ENCODE measurements around the gene GAS2L1.

GAS2L1 gene

GRCh38 chr22:29299136-29299900 lies 7.1 kb upstream of the GAS2L1 start:
- H3K4me3 ChIP-seq (ENCODE audit: low read length): no peak overlapping the region
- no peak for TF ChIP-seq ZNF274 (IDR thresholded peaks at IDR 0.05; ENCODE audit: low read depth, low read length)

- no peak for TF ChIP-seq ZNF274 (IDR thresholded peaks at IDR 0.05; ENCODE audit: low read depth, low read length)
Observed at GRCh38 chr22:29300467-29300806, 6.0 kb upstream of the GAS2L1 start.

GRCh38 chr22:29300807-29301601 lies 5.4 kb upstream of the GAS2L1 start:
- no peak overlapping the region for H3K4me3 ChIP-seq (ENCODE audit: low read length)
- TF ChIP-seq ZNF274 (IDR thresholded peaks at IDR 0.05; ENCODE audit: low read depth, low read length): no peak

More at GRCh38 chr22:29300467-29300806, 6.0 kb upstream of the GAS2L1 start:
- no peak overlapping the region for H3K4me3 ChIP-seq (ENCODE audit: low read length)

- no peak overlapping the region for H3K4me3 ChIP-seq (ENCODE audit: low read length)
- TF ChIP-seq ZNF274 (IDR thresholded peaks at IDR 0.05; ENCODE audit: low read depth, low read length): no peak
Observed at GRCh38 chr22:29301716-29302401, 4.6 kb upstream of the GAS2L1 start.

DNA sequence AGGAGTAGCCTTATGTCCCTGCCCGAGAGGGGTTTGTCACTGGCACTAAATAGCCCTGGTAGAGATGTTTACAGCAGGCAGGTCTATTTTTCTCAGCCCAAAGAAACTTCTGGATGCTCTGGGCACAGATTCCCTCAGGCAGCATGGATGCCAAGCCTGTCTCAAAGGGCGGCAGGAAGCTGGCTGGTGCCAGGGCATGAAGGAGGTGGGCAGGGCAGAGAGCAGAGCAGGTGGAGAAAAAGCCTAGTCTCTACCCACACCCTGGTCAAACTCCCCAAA lies 4.1 kb upstream of the GAS2L1 start:
- no peak overlapping the region for H3K4me3 ChIP-seq (ENCODE audit: low read length)
- no peak for TF ChIP-seq ZNF274 (IDR thresholded peaks at IDR 0.05; ENCODE audit: low read depth, low read length)

DNA sequence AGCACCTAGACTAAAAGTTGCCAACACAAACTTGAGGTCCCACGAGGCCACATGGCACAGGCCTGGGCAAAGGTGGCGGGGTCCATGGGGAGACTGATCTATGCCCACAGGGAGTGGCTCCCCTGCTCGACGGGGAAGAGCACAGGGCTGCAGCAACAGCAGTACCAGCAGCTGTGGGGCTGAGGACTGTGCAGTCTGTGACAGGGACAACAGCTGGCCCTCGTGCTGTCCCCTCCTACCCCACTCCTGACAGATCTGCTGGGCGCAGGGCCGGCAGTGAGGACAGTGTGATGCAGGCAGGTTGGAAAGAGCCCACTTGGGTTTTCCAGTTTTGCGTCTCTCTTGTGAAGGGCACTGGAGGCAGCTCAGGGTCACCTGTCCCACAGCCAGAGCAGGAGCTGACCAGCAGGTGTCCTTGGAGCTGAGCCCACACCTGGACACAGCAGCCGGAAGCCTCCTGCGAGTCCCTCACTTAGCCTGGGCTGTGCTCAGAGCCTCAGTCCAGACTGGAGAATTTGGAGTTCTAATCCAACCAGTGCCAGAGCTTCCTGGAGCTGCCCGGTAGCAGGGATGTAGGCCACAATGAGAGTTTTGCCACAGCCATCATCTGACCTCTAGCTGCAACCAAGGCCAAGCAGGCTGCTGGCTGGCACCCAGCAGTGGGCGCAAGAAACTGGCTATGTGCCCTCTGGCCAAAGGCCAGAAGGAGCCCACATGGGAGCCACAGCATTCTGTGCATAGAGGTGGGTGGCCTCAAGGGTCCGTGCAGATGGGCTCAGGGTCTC lies 3.6 kb upstream of the GAS2L1 start:
- TF ChIP-seq ZNF274 (IDR thresholded peaks at IDR 0.05; ENCODE audit: low read depth, low read length): no peak
- H3K4me3 ChIP-seq (ENCODE audit: low read length): no peak overlapping the region

- H3K4me3 ChIP-seq (ENCODE audit: low read length): no peak overlapping the region
Observed at GRCh38 chr22:29305836-29306174, 645 bp upstream of the GAS2L1 start.

GRCh38 chr22:29306835-29307595 lies 565 bp downstream of the GAS2L1 start:
- H3K4me3 ChIP-seq (ENCODE audit: low read length): peak overlapping the region; percentile 10; the same call in 1 of the 2 replicates
- TF ChIP-seq ZNF274 (IDR thresholded peaks at IDR 0.05; ENCODE audit: low read depth, low read length): no peak

More at GRCh38 chr22:29305836-29306174, 645 bp upstream of the GAS2L1 start:
- no peak for TF ChIP-seq ZNF274 (IDR thresholded peaks at IDR 0.05; ENCODE audit: low read depth, low read length)

DNA sequence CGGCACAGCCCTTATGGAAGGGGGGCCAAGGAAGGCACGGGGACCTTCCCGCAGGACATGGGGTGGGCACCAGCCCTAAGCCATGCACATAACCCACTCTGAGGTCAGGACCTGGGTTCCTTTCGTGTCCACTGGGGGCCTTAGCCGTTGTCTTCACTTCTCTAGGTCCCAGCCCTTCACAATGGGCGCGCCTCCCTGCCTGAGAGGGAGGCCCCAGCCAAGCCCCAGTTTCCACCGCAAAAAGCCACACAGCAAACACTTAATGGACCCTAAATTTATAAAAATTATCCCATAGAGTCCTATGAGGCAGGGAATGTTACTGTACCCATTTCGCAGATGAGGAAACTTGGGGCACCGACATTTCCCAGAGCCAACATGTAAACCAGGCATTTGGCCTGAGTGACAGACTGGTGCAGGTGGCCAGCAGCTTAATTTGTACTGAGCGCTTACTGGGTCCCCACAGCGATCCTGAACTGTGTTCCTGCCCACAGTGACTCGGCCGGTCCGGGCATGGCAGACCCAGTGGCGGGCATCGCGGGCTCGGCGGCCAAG lies 1.2 kb downstream of the GAS2L1 start:
- no peak for TF ChIP-seq ZNF274 (IDR thresholded peaks at IDR 0.05; ENCODE audit: low read depth, low read length)
- H3K4me3 ChIP-seq (ENCODE audit: low read length): no peak overlapping the region

DNA sequence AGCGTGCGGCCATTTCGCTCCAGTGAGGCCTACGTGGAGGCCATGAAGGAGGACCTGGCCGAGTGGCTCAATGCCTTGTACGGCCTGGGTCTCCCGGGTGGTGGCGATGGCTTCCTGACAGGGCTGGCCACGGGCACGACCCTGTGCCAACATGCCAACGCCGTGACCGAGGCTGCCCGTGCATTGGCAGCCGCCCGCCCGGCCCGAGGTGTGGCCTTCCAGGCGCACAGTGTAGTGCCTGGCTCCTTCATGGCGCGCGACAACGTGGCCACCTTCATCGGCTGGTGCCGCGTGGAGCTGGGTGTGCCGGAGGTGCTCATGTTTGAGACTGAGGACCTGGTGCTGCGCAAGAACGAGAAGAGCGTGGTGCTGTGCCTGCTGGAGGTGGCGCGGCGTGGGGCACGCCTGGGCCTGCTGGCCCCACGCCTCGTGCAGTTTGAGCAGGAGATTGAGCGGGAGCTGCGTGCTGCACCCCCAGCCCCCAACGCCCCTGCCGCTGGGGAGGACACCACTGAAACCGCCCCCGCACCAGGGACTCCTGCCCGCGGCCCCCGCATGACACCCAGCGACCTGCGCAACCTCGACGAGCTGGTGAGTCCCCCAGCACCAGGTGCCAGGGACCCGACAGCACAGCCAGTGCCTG lies 1.8 kb downstream of the GAS2L1 start:
- no peak overlapping the region for H3K4me3 ChIP-seq (ENCODE audit: low read length)

GRCh38 chr22:29308791-29309262 lies 2.4 kb downstream of the GAS2L1 start:
- no peak overlapping the region for H3K4me3 ChIP-seq (ENCODE audit: low read length)
- no peak for TF ChIP-seq ZNF274 (IDR thresholded peaks at IDR 0.05; ENCODE audit: low read depth, low read length)

More for the DNA sequence above, 1.8 kb downstream of the GAS2L1 start:
- TF ChIP-seq ZNF274 (IDR thresholded peaks at IDR 0.05; ENCODE audit: low read depth, low read length): no peak

DNA sequence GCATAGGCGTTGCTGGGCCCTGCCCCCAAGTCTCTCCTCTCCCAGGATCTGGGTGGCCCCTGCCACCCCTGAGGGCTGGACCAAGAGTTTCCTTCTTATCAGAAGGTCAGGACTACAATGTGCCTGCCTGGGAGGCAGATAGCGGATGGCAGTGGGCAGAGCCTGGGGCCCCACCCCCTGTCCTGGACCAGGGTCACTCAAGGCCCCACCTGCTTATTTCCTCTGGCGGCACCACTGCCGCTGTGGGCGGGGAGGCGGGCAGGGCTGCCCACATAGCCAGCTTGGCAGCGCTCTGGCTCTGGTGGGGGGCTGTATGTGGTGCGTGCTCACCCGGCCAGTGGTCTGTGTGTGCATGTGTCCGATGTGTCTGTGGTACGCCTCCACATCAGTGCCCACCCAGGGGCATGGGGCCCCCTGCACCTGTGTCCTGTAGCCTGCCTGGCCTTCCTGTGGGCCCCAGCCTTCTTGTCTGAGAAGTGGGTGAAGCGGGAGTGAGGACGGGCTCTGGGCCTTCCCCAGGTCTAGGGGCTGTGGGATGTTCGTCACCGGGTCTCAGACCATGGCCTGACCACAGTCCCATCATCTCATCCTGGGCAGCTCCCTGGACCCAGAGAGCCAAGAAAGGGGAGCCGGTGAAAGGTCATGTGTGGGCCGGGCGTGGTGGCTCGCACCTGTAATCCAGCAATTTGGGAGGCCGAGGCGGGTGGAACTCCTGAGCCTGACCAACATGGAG lies 3.0 kb downstream of the GAS2L1 start:
- no peak overlapping the region for H3K4me3 ChIP-seq (ENCODE audit: low read length)
- TF ChIP-seq ZNF274 (IDR thresholded peaks at IDR 0.05; ENCODE audit: low read depth, low read length): no peak
